ENCODE measurements around the gene RSPO4. TPM values are rescaled to one million over a fixed set of nuclear protein-coding genes. Genes with fewer than 3 reads are reported as not detected.

RSPO4 gene
- polyA plus RNA-seq, 3 donors = 1.7 to 3.3 (median 2.1) TPM

GRCh38 chr20:944148-944547 lies 58.0 kb downstream of the RSPO4 start:
- DNase-seq = no peak

- DNase-seq = no peak
These were observed 59.5 kb downstream of the RSPO4 start for GRCh38 chr20:942611-943010.

GRCh38 chr20:940926-941325 lies 61.2 kb downstream of the RSPO4 start:
- no peak for DNase-seq

- no peak for DNase-seq
These were observed 62.5 kb downstream of the RSPO4 start for GRCh38 chr20:939606-940005.

DNA sequence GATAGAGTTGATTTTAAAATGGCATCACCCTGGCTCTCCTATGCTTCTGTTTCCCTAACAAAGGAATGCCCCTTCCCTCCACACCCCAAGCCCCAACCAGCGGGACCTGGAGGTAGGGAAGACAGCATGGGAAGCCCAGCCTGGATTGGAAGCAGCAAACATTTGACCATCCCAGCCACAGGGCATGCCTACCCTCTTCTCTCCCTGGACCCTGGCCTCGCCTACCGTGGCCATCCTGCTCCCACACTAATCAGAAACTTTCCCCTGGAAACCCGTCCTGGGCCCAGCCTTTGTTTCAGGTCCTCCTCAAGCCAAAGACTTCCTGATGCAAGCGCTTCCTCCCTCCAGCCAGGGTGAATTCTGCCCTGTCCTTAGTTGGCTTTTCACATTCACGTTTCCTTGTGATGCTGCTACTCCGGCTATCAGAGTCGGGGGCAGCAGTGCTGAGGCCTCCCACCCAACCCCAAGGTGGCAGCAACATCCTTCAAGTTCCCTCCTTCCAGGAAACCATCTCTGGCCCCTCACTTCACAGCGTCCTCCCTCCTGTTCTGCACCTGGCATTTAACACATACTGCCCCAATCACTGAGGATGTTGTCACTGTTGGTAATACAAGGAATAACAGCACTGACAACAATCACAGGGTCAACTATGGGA lies 67.8 kb downstream of the RSPO4 start:
- DNase-seq = no peak

DNA sequence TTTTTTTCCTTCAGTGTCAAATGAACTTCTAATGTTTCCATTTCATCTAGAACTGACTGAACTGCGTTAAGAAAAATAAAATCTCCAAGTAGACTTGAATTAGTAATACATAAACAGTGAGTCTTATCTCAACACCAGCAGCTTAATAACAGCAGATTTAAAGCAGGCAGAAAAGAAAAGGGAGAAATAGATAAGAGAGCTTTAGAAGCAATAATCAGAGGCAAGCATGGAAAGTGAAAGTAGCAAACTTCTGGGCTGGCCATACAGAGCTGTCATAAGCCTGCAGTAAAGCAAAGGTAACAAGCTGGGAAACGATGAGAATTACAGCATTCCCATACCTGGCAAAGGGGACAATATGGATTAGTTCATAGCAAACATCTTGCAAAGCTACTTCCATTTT lies 69.1 kb downstream of the RSPO4 start:
- DNase-seq = no peak

DNA sequence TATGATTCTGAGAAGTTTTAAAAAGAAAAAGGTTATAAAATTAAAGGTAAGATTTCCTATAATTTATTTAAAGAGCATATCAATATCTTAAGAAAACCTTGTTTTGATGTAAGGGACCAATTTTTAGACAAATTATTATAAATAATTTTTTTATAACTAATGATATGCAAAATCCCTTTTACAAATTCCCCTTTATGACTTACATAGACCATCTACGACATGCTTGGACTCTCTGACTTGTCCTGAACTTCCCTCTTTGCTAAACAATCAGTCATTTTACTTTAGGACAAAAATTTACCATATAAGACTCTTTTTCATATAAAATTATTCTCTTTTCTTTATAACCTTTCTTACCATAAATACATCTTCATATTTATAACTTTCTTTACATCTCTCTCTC lies 70.7 kb downstream of the RSPO4 start:
- no peak for DNase-seq

GRCh38 chr20:926670-927069 lies 75.4 kb downstream of the RSPO4 start:
- DNase-seq = no peak

GRCh38 chr20:925516-925915 lies 76.6 kb downstream of the RSPO4 start:
- no peak for DNase-seq

GRCh38 chr20:924639-925038 lies 77.5 kb downstream of the RSPO4 start:
- DNase-seq = no peak

DNA sequence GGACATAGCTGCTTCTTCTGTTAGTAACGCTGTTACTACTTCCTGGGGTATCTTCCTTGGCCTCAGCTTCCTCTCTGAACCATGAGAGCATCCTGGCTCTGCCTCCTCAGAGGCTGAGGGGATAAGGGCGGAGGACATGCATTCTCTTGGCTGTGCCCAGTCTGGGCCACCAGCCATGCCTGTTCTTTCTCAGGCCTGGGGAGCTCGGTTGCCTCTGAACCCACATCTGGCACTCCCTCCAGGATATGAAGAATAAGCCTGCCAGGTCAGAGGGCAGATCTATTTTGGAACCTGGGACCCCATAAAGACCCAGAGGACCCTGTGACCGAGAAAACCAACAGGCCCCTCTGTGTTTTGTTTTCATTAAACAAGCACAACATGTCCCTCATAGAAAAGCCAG lies 79.3 kb downstream of the RSPO4 start:
- DNase-seq = no peak

DNA sequence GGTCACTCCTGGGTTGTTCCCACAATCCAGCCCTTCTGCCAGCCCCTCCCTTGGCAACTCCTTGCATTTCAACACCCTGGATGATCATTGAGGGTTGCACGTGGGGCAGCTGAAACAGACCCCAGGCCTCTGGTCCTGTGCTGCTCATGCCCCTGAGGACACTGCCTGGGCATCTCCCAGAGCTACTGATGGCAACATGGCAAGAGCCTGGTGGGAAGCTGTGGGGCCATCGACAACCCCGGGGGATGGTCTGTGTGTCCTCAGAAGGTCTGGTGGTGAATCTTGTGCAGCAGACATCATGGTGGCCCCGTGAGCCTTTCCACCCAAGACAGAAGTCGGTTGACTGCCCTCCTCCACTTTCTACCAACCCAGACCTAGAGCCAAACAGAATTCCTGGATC lies 81.0 kb downstream of the RSPO4 start:
- DNase-seq = no peak

- no peak for DNase-seq
These were observed 81.8 kb downstream of the RSPO4 start for GRCh38 chr20:920311-920710.

DNA sequence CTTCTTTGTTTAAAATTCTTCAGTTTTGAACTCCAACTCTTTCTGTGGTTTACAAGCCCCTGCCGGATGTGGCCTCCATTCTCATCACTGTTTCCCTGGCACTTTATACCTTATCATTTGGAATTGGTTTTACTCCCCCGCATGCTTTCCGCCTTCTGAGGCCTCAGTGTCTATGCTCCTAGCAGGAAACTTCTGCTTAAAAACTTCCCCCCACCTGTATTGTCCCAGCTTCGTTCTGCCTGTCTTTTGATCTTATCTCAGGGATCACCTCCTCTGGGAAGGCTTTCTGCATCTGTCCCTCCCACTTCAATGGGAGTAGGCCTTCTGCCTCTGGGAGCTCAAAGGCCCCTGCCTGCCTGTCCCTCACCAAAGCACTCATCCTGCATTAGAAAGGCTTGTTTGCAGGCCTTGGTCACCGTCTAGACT lies 82.6 kb downstream of the RSPO4 start:
- DNase-seq = no peak

DNA sequence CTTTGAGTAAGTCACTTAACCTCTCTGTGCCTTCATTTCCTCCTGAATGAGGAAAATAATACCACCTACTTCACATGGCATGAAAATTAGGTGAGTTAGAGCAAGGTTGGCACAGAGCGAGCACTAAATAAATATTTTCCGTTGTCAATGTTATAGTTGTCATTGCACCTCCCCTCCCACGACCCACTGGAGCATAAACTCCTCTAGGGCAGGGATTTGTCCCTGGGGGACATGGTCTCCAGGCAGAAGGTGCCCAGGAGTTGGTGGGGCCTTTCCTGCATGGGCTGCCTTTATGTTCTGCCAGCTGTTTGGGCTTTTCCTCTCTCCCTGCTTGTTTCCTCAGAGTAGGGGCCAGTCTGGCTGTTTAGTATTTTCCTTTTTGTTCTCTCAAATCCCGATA lies 84.7 kb downstream of the RSPO4 start:
- DNase-seq = no peak

GRCh38 chr20:916825-917224 lies 85.3 kb downstream of the RSPO4 start:
- no peak for DNase-seq

DNA sequence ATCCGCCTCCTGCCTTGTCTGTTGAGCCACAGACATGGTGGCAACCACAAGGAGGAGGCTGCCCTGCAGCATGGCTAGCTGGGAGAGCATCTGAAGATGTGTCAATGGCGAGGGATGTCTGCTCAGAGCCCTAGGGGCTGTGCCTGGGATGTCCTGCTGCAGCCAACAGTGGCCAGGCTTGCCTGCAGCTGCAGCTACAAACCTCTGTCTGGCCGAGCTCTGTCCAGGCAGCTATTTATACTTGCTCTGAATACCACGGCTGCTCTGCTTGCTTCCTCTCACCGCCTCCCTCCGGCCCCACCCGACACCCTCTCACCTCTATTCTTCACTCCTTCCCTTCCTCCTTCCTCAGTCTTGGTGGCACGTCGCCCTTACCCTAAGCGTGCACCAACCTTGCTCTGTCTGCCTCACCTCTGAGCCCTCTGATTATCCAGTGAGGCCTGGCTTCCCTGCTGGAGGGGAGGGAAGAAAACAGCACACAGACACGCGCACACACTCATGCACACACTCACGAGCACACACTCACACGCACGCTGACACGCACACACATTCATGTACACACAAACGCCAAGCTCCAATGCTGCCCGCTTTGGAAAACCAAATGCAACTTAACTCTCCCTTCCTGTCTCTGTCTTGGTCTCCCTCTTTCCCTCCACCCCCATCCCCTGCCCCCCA lies 85.8 kb downstream of the RSPO4 start, which contains the start of gene ANGPT4:
ANGPT4 (minus strand) TSS at position 210 of the 675 bp plus-strand sequence; CDS start at position 90, 120 bp downstream.
- DNase-seq = no peak

DNA sequence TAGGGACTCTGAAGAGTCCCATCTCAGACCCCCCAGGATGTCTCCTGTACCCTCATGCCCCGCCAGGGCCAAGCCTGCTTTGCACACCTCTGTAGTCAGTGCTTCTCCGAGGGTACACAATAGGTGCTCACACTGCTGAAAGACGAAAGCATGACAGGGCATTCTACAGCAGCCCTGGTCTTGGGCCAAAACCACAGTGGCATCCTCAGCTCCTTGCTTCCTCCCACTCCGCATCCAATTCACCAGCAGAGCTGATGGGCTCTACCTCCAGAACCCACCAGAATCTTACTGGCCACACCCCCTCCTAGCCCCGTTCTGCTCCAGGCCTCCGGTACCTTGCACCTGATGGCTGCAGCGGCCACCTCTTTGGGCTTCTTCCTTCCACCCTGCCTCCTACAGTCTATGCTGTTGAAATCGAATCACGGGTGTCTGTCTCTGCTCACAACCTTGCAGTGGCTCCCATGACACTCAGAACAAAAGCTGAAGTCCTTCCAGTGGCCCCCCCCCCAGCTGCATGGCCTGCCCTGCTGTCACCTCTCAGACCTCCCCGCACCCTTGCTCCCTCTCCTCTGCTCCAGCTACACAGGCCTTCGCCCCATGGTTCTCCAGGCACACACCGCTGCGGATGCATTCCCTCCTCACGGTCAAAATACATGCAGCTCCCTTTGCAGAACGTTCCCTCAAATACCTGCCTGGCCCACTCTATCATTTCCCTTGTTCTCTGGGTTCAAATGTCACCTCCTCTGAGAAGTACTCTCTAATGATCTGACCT lies 87.2 kb downstream of the RSPO4 start:
- DNase-seq = no peak

GRCh38 chr20:913306-913849 lies 88.7 kb downstream of the RSPO4 start:
- no peak for DNase-seq

DNA sequence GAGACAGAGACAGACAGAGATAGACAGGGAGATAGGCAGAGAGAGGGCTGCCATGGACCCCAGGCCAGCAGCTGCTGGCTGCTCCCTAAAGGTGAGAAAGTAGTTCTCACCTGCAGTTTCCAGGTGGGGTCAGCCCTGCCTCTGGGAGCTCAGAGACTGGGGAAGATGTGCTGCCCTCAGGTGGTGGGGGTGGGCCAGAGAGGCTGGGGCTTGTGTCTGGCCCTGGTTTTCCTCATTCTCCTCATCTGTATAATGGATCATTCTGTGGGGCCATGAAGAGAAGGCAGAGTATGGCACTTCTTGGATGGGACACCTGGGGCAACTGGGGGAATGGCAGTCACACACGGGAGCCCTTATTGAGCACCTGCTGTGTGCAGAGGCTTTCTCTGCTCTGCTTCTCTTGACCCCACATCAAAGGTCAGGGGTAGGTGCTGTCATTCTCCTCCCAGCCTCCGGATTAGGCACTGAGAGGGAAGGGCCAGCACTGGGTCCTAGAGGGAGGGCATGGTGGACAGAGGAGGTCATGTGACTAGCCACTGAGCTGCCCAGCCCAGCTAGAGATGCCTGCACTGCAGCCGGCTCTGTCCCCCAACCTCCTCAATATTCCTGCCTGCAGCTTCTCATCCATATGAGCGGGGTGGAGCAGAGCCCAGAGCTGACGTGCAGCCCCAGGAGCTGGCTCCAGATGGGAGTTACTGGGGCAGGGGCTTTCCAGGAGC lies 90.1 kb downstream of the RSPO4 start:
- DNase-seq = no peak

DNA sequence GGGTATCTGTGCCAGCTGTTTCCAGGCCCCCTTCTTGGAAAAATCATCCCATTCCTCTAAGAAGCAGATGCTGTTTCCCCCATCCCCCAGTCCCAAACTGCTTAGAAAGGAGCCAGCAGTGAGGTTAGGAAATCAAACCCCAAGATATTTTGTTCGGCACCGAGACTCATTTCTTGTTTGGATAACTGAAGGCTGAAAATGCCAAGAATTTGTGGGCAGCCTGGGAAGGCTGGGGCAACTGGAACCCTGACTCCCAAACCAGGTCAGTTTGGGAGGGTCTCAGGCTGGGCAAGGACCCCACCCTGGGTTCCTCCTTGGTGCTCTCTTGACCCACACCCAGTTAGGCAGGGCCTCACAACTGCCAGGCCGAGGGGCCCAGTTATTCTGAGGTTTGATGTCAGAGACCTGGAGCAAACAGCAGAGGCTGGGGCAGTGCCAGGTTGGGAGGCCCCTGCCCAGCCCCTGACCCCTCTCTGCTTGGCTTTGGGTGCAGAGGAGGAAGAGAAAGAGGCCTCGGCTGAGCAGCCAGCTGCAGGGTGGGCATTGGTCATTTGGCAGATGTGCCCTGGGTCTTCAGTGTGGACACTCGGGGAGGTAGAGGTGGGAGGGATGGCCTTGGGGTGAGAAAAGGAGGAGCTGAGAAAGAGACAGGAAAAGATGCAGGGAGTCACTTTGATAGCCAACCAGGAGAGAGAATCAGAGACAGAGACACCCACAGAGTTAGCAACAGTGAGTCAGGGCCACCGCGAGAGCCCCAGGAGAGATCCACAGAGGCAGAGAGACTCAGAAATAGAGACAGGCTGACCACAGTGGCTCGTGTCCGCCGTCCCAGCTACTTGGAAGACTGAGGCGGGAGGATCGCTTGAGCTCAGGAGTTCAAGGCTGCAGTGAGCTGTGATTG lies 91.0 kb downstream of the RSPO4 start:
- no peak for DNase-seq

All from renal pelvis (tissue), 4 donors.